Fibroblast of lung (primary cell): ENCODE data around the gene TEX12. TPM values are rescaled to one million over a fixed set of nuclear protein-coding genes. Genes with fewer than 3 reads are reported as not detected.

Source experiments
- DNase-seq, 2 donors: peaks; one replicate each; pipeline versions ENCODE4 v3.0.0 to v3.0.0-alpha.2; 2010; ENCODE audit warnings: low read depth in 2 of 2
- H2AFZ ChIP-seq: 2 replicates; pipeline ENCODE4 v1.5.1; 2012; ENCODE audit warnings: low read length, control low read depth, inconsistent platforms
- H3K27ac ChIP-seq: 2 replicates; pipeline ENCODE4 v1.5.1; 2011; ENCODE audit warnings: low read length, control low read depth; ENCODE audit not compliant: insufficient read depth
- H3K27me3 ChIP-seq: 2 replicates; pipeline ENCODE4 v1.5.1; 2011; ENCODE audit warnings: mild to moderate bottlenecking, low read length; ENCODE audit not compliant: control insufficient read depth, insufficient read depth
- H3K36me3 ChIP-seq: 2 replicates; pipeline ENCODE4 v1.5.1; 2011; ENCODE audit warnings: low read length; ENCODE audit not compliant: control insufficient read depth, insufficient read depth
- H3K4me1 ChIP-seq: 2 replicates; pipeline ENCODE4 v1.5.1; 2011; ENCODE audit warnings: low read length; ENCODE audit not compliant: control insufficient read depth, insufficient read depth; ENCODE audit errors: extremely low read depth
- H3K4me2 ChIP-seq: 2 replicates; pipeline ENCODE4 v1.5.1; 2011; ENCODE audit warnings: low read length, control low read depth; ENCODE audit not compliant: insufficient read depth; ENCODE audit errors: extremely low read depth
- H3K4me3 ChIP-seq, 4 experiments: fragments of 200-600 bp in 1 of 4; sonication (generic) in 1 of 4; replicated peaks in 1 of 4; 2 replicates each; pipeline ENCODE4 v1.5.1; 2011 to 2016; ENCODE audit warnings: low read length in 4 of 4, low read depth in 3 of 4, mild to moderate bottlenecking in 3 of 4, control low read depth in 2 of 4, inconsistent platforms in 1 of 4, mixed read lengths in 1 of 4; ENCODE audit not compliant: insufficient read depth in 1 of 4; ENCODE audit errors: control extremely low read depth in 1 of 4
- H3K79me2 ChIP-seq: 2 replicates; pipeline ENCODE4 v1.5.1; 2012; ENCODE audit warnings: mild to moderate bottlenecking, low read length, inconsistent platforms; ENCODE audit not compliant: control insufficient read depth, insufficient read depth
- H3K9ac ChIP-seq: 2 replicates; pipeline ENCODE4 v1.5.1; 2011; ENCODE audit warnings: mild to moderate bottlenecking, low read length, control low read depth; ENCODE audit not compliant: insufficient read depth
- H3K9me3 ChIP-seq: 2 replicates; pipeline ENCODE4 v1.5.1; 2012; ENCODE audit warnings: low read depth, low read length; ENCODE audit not compliant: control insufficient read depth, insufficient read depth
- H4K20me1 ChIP-seq: 2 replicates; pipeline ENCODE4 v1.5.1; 2011; ENCODE audit warnings: low read length; ENCODE audit not compliant: control insufficient read depth, insufficient read depth; ENCODE audit errors: extremely low read depth
- EZH2 ChIP-seq: IDR thresholded peaks from 2 replicates; pipeline ENCODE4 v1.5.1; 2012; ENCODE audit warnings: low read length, control low read depth, mild to moderate bottlenecking; ENCODE audit errors: missing control alignments
- polyA plus RNA-seq, 2 donors: library from polyadenylated mRNA; depleted of rRNA in 1 of 2; stranded (reverse) in 1 of 2; unstranded in 1 of 2; fragments of >200 nt; gene quantifications; 2 replicates each; pipeline ENCODE4 v1.2.1, GENCODE V29; 2011 to 2012; ENCODE audit warnings: missing spikeins in 1 of 2
- total RNA-seq: library from RNA; depleted of rRNA; stranded (reverse); fragments of >200 nt; gene quantifications from 2 replicates; pipeline ENCODE4 v1.2.1, GENCODE V29; 2014
- TF ChIP-seq, protein P1 (sequence below), 2 donors: IDR thresholded peaks in 1 of 2; conservative IDR thresholded peaks in 1 of 2; 1 replicate in 1 of 2; 2 replicates in 1 of 2; pipeline ENCODE4 v1.5.1; 2011 to 2012; ENCODE audit warnings: low read length in 2 of 2, control low read depth in 1 of 2, inconsistent platforms in 1 of 2, low read depth in 1 of 2, mild to moderate bottlenecking in 1 of 2

TEX12 gene
- total and polyA plus RNA-seq, 2 donors (not counting 1 experiment from before 2014, with no cell fraction given), result 0.09 to 0.17 TPM

DNA sequence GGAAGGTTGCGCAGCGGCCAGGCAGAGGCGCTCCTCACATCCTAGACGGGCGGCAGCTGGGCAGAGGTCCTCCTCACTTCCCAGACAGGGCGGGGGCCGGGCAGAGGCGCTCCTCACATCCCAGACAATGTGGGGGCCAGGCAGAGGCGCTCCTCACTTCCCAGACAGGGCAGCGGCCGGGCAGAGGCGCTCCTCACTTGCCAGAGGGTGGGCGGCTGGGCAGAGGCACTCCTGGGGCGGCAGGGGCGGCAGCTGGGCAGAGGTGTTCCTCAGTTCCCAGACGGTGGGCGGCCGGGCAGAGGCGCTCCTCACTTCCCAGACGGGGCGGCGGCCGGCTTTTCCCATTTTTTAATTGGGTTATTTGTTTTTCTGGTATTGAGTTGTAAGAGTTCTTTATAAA, 38.9 kb downstream of the TEX12 start:
- H3K27me3 ChIP-seq, result no peaks in the 10 kb centered on the region
- no peak overlapping the region for H2AFZ ChIP-seq
- H3K4me1 ChIP-seq, result no peaks in the 10 kb centered on the region
- H3K4me3 ChIP-seq, result no peak overlapping the region
- H3K36me3 ChIP-seq, result no peaks in the 10 kb centered on the region
- H4K20me1 ChIP-seq, result no peaks in the 10 kb centered on the region
- no peaks in the 10 kb centered on the region for H3K79me2 ChIP-seq
- no peak for DNase-seq
- TF ChIP-seq, protein P1, sequence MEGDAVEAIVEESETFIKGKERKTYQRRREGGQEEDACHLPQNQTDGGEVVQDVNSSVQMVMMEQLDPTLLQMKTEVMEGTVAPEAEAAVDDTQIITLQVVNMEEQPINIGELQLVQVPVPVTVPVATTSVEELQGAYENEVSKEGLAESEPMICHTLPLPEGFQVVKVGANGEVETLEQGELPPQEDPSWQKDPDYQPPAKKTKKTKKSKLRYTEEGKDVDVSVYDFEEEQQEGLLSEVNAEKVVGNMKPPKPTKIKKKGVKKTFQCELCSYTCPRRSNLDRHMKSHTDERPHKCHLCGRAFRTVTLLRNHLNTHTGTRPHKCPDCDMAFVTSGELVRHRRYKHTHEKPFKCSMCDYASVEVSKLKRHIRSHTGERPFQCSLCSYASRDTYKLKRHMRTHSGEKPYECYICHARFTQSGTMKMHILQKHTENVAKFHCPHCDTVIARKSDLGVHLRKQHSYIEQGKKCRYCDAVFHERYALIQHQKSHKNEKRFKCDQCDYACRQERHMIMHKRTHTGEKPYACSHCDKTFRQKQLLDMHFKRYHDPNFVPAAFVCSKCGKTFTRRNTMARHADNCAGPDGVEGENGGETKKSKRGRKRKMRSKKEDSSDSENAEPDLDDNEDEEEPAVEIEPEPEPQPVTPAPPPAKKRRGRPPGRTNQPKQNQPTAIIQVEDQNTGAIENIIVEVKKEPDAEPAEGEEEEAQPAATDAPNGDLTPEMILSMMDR (conservative IDR thresholded peaks at IDR 0.05 in 1 of 2, IDR thresholded peaks at IDR 0.05 in 1 of 2; ENCODE audit: low read depth in 1 of 2, low read length in 2 of 2), result no peak
- no peak for TF ChIP-seq EZH2
- H3K27ac ChIP-seq, result no peak overlapping the region
- H3K4me2 ChIP-seq, result no peak overlapping the region
- H3K9ac ChIP-seq, result no peak overlapping the region
- no peaks in the 10 kb centered on the region for H3K9me3 ChIP-seq

DNA sequence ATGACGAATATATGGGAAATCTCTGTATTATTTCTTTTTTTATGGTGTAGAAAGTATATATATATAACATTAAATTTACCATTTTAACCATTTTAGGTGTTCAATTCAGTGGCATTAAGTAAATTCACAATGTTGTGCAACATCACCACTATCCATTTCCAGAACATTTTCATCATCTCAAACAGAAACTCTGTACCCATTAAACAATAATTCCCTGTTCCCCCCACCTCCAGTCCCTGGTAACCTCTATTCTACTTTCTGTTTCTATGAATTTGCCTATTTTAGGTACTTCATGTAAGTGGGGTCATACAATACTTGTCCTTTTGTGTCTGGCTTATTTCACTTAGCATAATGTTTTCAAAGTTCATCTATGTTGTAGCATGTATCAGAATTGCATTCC, 43.7 kb downstream of the TEX12 start:
- Histone ChIP-seq H3K9ac (no peak overlapping the region), H3K36me3 (no peaks in the 10 kb centered on the region), H3K27me3 (no peaks in the 10 kb centered on the region), H3K4me3 (no peak overlapping the region), H3K9me3 (no peaks in the 10 kb centered on the region), H3K79me2 (no peaks in the 10 kb centered on the region), H3K4me2 (no peak overlapping the region), H2AFZ (no peak overlapping the region), H4K20me1 (no peaks in the 10 kb centered on the region), H3K4me1 (peaks cover 2% of the 10 kb centered on the region), H3K27ac (no peak overlapping the region)
- DNase-seq, result no peak
- TF ChIP-seq, protein P1 (conservative IDR thresholded peaks at IDR 0.05 in 1 of 2, IDR thresholded peaks at IDR 0.05 in 1 of 2; ENCODE audit: low read depth in 1 of 2, low read length in 2 of 2), result no peak
- no peak for TF ChIP-seq EZH2

DNA sequence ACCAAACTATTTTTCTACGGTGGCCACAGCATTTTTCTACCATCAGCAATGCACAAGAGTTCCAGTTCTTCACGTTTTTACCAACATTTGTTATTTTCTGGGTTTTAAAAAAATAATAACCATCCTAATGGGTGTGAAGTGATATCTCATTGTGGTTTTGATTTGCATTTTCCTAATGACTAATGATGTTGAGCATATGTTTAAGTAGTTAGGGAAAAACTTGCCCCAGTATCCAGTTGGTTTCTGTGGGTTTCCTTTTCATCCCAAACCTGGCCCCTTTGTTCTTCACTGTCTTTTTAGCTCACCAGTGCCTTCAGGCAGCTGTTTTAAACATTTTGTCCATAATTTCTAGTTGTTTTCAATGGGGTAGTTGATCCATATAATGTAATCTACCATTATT, 44.4 kb downstream of the TEX12 start:
- H4K20me1 ChIP-seq, result no peaks in the 10 kb centered on the region

More for the DNA sequence above, 44.4 kb downstream of the TEX12 start:
- H3K27me3 ChIP-seq, result no peaks in the 10 kb centered on the region
- no peak overlapping the region for H3K4me3 ChIP-seq
- no peak for DNase-seq
- no peak overlapping the region for H3K4me2 ChIP-seq
- no peak overlapping the region for H3K9ac ChIP-seq
- no peaks in the 10 kb centered on the region for H3K79me2 ChIP-seq
- no peaks in the 10 kb centered on the region for H3K36me3 ChIP-seq
- no peak overlapping the region for H3K27ac ChIP-seq
- peaks cover 2% of the 10 kb centered on the region for H3K4me1 ChIP-seq
- H3K9me3 ChIP-seq, result no peaks in the 10 kb centered on the region
- H2AFZ ChIP-seq, result no peak overlapping the region
- TF ChIP-seq, protein P1 (conservative IDR thresholded peaks at IDR 0.05 in 1 of 2, IDR thresholded peaks at IDR 0.05 in 1 of 2; ENCODE audit: low read depth in 1 of 2, low read length in 2 of 2), result no peak
- no peak for TF ChIP-seq EZH2
